GM12865 (cell line): ENCODE results near the gene ANKRD53.

Experiments
- DNase-seq: peaks from one replicate; pipeline ENCODE4 v3.0.0; 2010; ENCODE audit warnings: low read depth
- H3K4me3 ChIP-seq: 2 replicates; pipeline ENCODE4 v1.5.1; 2011; ENCODE audit warnings: mild to moderate bottlenecking, low read depth, low read length, control low read depth
- CTCF ChIP-seq: IDR thresholded peaks from 2 replicates; pipeline ENCODE4 v1.5.1; 2011; ENCODE audit warnings: low read length, control low read depth, low read depth, inconsistent platforms; ENCODE audit not compliant: insufficient read depth; ENCODE audit errors: missing control alignments

ANKRD53 gene

GRCh38 chr2:70981421-70981820 lies 3.0 kb downstream of the ANKRD53 start:
- no peak overlapping the region for H3K4me3 ChIP-seq
- TF ChIP-seq CTCF: no peak
- DNase-seq: no peak

- no peak for TF ChIP-seq CTCF
- H3K4me3 ChIP-seq: no peak overlapping the region
- DNase-seq: no peak
These were observed 3.7 kb downstream of the ANKRD53 start for GRCh38 chr2:70981866-70982810.

- no peak for TF ChIP-seq CTCF
- H3K4me3 ChIP-seq: no peak overlapping the region
These were observed 4.5 kb downstream of the ANKRD53 start for GRCh38 chr2:70982971-70983370.

GRCh38 chr2:70983506-70984227 lies 5.2 kb downstream of the ANKRD53 start:
- DNase-seq: no peak
- no peak overlapping the region for H3K4me3 ChIP-seq
- TF ChIP-seq CTCF: no peak

More at GRCh38 chr2:70982971-70983370, 4.5 kb downstream of the ANKRD53 start:
- DNase-seq: no peak

- no peak overlapping the region for H3K4me3 ChIP-seq
- TF ChIP-seq CTCF: no peak
- DNase-seq: no peak
These were observed 5.8 kb downstream of the ANKRD53 start for GRCh38 chr2:70984228-70984575.

- H3K4me3 ChIP-seq: no peak overlapping the region
- peak; percentile 76 for DNase-seq
- TF ChIP-seq CTCF: peak; percentile 83
These were observed 6.3 kb downstream of the ANKRD53 start for GRCh38 chr2:70984576-70985282.
